Measurements from ENCODE around the gene CDT1.

The CDT1 gene

DNA sequence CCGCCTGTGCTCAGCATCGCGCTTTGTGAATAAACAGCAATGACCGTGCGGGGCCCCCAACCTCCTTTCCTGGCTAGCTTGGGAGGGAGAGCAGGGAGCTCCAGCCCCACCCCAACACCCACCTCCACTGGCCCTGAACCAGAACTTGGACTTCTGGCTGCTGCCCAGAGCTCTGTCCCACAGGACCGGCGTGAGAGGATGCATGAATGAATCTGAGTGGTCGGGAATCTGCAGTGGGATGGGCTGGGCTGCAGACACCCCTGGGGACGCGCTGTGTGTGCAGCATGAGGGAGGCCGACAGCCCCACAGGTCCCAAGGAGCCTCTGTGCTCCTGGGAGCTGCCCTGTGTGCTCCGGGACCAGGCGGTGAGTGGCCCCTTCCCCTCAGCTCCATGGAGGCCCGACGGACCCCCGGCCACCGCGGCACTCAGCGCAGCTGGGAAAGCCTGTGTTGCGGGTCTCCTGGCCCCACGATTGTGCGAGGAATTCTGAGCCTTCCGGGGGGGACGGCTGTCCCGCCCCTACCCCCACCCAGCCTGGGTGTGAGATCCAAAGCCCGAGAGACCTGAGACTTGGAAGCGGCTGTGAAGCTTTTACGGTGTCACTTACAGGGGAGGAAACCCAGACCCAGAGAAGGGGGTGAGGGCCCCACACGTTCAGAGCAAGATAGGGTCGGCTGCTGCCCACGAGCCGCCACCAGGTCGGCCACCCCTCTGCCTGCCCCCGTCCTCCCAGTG lies 24.0 kb upstream of the CDT1 start:
- Histone ChIP-seq H3K9ac (ENCODE audit: insufficient read length) (no peak overlapping the region), H3K36me3 (ENCODE audit: insufficient read depth, low read length) (no peaks in the 10 kb centered on the region), H3K9me3 (ENCODE audit: low read depth, low read length) (no peaks in the 10 kb centered on the region), H3K4me3 (peak overlapping the region; percentile 64; the same call in 1 of the 2 replicates), H3K27ac (peak overlapping the region; percentile 79; the same call in 1 of the 2 replicates)
- TF ChIP-seq EZH2 (IDR thresholded peaks at IDR 0.05) (no peak), FOXP2 (optimal IDR thresholded peaks at IDR 0.05; ENCODE audit: control extremely low read depth, extremely low read length, insufficient read depth) (no peak), POLR2AphosphoS5 (IDR thresholded peaks at IDR 0.05; ENCODE audit: borderline replicate concordance, low read depth, low read length) (no peak)
- no peak for DNase-seq (ENCODE audit: low read depth, low spot score)

DNA sequence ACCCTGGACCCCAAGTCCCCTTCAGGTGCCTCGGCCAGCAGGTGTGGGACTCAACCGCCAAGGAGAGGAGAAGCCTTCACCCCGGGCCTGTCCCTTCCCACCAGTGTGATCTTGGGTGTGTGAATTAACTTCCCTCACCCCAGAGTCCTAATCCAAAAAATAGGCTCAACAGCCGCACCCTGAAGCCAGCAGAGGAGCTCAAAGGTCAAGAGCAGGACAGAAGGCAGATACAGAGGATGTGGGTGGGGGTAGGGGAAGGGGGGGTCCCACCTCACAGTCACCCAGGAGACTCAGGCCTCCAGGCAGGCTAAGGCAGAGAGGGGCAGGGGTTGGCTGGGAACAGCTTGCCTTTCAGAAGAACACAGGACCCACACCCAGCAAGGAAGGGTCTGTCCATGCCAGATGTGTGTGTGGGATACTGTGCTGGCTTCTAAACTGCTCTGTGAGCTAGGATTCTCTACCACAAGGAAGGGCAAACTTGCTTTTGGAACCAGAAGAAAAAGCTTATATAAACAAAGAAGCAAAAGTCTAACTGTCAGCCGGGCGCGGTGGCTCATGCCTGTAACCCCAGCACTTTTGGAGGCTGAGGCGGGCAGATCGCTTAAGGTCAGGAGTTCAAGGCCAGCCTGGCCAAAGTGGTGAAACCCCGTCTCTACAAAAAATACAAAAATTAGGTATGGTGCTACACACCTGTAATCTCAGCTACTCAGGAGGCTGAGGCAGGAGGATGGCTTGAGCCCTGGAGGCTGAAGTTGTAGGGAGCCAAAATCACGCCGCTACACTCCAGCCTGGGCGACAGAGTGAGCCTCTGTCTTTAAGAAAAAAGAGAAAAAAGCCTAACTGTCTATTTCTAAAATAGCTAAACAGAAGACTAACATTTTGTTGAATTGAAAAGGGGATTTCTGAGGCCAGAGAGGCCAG lies 23.2 kb upstream of the CDT1 start:
- no peak for TF ChIP-seq POLR2AphosphoS5 (IDR thresholded peaks at IDR 0.05; ENCODE audit: borderline replicate concordance, low read depth, low read length)
- TF ChIP-seq EZH2 (IDR thresholded peaks at IDR 0.05), result no peak
- no peak for TF ChIP-seq FOXP2 (optimal IDR thresholded peaks at IDR 0.05; ENCODE audit: control extremely low read depth, extremely low read length, insufficient read depth)
- Histone ChIP-seq H3K9ac (ENCODE audit: insufficient read length) (peak overlapping the region; percentile 37), H3K4me3 (peak overlapping the region; percentile 64), H3K9me3 (ENCODE audit: low read depth, low read length) (no peaks in the 10 kb centered on the region), H3K36me3 (ENCODE audit: insufficient read depth, low read length) (no peaks in the 10 kb centered on the region), H3K27ac (peak overlapping the region; percentile 79; the same call in 1 of the 2 replicates)
- no peak for DNase-seq (ENCODE audit: low read depth, low spot score)

DNA sequence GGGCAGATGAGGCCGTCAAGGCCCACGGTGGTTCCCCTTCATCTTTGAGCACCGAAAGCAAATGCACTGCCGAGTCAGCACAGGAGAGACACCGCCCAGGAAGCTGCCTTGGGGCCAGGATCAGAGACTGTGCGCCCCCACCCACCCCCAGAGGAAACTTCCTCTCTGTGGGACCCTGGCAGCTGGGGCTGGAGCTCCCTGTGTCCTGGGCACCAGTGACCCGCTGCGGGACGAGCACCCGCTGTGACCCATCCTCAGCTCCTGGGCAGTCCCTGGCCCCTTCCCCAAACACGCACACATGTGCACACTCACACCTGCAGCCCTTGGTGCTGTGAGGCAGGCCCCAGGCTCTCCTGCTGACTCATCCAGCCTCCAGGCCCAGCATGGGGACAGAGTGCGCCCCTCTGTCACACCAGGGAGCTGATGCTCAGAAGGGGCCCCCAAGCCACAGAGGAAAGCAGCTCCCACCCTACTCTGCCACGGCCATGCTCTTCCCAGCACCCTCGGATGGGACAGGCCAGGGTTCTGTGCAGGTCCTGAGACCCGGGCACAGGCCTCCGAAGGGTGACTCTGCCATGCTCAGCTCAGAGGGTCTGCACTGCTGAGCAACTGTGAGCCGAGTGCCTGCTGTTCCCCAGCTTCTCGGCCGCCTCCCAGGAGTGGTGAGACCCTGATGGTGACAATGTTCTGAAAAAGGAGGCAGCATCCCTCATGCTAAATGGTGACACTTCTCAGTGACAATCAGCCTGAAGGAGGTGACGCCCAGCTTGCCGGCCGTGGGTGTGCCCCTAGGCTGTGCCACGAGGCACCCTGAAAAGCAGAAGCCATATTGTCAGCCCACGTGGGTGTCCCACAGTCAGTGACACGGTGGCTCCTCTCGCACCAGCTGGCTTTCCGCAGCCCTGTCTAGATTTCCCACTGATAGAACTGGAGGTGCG lies 22.2 kb upstream of the CDT1 start:
- Histone ChIP-seq H3K9me3 (ENCODE audit: low read depth, low read length) (no peaks in the 10 kb centered on the region), H3K27ac (peak overlapping the region; percentile 79; the same call in 1 of the 2 replicates), H3K36me3 (ENCODE audit: insufficient read depth, low read length) (no peaks in the 10 kb centered on the region), H3K9ac (ENCODE audit: insufficient read length) (peak overlapping the region; percentile 37), H3K4me3 (peak overlapping the region; percentile 64)
- no peak for TF ChIP-seq EZH2 (IDR thresholded peaks at IDR 0.05)
- peak; percentile 41; the same call in 1 of the 2 replicates for TF ChIP-seq POLR2AphosphoS5 (IDR thresholded peaks at IDR 0.05; ENCODE audit: borderline replicate concordance, low read depth, low read length)
- TF ChIP-seq FOXP2 (optimal IDR thresholded peaks at IDR 0.05; ENCODE audit: control extremely low read depth, extremely low read length, insufficient read depth), result no peak
- no peak for DNase-seq (ENCODE audit: low read depth, low spot score)

DNA sequence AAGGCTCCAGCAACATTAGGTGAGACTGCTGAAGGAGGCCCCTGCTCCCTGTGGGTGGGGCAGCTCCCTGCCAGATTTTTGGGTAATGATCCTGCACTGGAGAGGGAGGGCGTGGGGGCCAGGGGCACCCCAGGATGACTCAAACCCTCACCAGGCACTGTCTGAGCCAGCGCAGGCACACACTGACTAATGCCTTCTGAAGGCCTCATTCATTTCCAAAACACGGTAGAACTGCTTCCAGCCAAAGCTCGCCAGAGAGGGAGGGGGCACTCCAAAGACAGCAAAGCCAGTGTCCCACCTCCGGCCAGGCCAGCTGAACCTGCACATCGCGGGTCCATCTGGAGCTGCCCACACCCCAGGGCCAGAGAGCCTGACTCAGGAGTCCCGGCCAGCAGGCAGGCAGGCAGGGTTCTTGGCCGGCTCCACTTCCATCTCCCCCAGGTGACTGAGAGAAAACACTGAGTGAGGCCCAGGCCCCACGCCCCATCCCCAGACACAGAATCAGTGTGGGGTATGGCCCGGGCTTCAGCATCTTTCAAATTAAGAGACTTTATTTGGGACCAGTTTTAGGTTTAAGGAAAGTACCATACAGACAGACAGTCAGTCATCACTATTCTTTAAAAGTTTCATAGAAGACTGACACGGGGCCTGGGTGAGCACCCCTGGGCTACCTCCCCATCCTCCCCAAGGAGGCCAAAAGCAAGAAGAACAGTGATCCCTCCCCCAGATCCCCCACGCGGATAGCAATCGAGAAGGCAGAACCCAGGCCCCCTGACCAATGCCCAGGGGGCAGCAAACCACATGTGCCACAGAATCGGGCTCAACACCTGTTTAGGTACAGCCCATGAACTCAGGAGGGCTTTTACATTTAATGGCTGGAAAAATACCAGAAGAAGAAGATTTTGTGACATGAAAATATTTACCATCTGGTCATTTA lies 20.9 kb upstream of the CDT1 start:
- no peaks in the 10 kb centered on the region for H3K36me3 ChIP-seq (ENCODE audit: insufficient read depth, low read length)
- DNase-seq (ENCODE audit: low read depth, low spot score), result no peak
- TF ChIP-seq FOXP2 (optimal IDR thresholded peaks at IDR 0.05; ENCODE audit: control extremely low read depth, extremely low read length, insufficient read depth), result no peak
- no peak for TF ChIP-seq POLR2AphosphoS5 (IDR thresholded peaks at IDR 0.05; ENCODE audit: borderline replicate concordance, low read depth, low read length)
- TF ChIP-seq EZH2 (IDR thresholded peaks at IDR 0.05), result no peak
- H3K4me3 ChIP-seq, result peak overlapping the region; percentile 80
- peak overlapping the region; percentile 79 for H3K9ac ChIP-seq (ENCODE audit: insufficient read length)
- no peaks in the 10 kb centered on the region for H3K9me3 ChIP-seq (ENCODE audit: low read depth, low read length)
- H3K27ac ChIP-seq, result no peak overlapping the region

DNA sequence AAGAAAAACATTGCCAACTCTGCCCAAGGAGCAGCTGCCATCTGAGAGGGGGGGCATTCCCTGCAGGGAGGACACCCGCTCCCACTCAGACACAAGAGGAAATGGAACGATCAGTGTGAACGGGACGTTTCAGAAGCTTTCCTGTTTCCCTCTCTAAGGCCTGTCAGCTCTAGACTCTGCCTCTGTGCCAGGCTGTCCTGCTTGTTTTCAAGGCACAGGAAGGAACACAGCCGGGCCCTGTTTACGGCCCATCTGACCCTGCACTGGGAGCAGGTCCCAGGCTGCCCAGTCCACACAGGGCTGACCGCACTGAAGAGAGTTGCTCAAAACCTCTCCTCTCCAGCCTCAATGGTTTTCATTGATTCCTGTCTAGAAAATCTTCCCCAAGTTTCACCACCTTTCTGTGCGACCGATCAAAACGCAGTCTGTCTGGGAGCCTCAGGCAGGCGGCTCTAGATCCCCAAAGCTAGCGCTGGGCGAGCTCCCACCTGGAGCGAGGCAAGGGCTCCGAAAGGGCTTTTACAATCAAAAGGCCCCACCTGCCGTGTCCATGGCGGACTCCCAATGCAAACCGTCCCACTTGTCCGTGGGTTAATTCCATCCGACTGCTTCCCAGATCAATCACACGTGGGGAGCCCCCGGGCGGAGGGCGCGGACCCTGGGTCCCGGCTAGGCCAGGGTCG lies 20.1 kb upstream of the CDT1 start:
- peak overlapping the region; percentile 79 for H3K9ac ChIP-seq (ENCODE audit: insufficient read length)

DNA sequence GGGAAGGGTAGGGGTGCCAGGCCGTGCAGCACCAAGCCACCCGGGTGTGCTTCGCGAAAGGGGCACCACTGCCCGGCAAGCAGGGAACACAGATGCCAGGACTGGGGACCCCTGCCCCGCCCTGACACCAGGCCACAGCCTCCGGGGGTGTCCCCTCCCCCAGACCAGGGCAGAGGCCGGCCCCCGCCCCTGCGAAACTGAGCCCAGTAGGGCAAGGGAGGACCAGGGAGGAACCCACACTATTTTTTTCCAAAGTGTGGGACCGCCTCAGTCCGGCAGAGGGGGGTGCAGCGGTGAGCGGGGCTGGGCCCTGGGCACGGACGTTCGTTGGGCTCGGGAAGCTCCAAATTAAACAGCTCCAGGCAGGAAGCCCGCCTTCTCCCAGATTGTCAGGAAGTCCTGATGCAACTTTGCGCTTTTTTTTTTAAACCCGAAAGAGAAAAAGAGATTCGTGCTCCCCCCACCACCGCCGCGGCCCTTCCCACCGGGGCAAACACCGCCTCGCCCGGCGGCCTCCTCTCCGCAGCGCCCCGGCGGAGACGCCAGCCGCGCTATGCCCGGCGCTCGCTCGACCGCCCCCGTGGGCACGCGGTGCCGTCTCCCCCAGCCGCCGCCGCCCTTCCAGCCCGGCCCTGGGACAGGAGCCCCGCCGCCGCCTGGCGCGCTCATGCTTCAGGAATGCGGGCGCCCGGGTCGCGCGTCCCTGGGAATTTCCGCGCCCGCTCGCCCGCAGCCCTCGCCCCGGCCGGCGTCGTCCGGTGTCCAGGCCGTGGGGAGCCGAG lies 19.3 kb upstream of the CDT1 start:
- H3K27ac ChIP-seq, result peak overlapping the region; percentile 83
- no peaks in the 10 kb centered on the region for H3K9me3 ChIP-seq (ENCODE audit: low read depth, low read length)
- peak overlapping the region; percentile 80 for H3K4me3 ChIP-seq
- TF ChIP-seq POLR2AphosphoS5 (IDR thresholded peaks at IDR 0.05; ENCODE audit: borderline replicate concordance, low read depth, low read length) (no peak), FOXP2 (optimal IDR thresholded peaks at IDR 0.05; ENCODE audit: control extremely low read depth, extremely low read length, insufficient read depth) (no peak), EZH2 (IDR thresholded peaks at IDR 0.05) (no peak)
- H3K36me3 ChIP-seq (ENCODE audit: insufficient read depth, low read length), result no peaks in the 10 kb centered on the region
- DNase-seq (ENCODE audit: low read depth, low spot score), result no peak
- peak overlapping the region; percentile 79 for H3K9ac ChIP-seq (ENCODE audit: insufficient read length)

More for the DNA sequence above, 20.1 kb upstream of the CDT1 start:
- no peak for DNase-seq (ENCODE audit: low read depth, low spot score)
- Histone ChIP-seq H3K9me3 (ENCODE audit: low read depth, low read length) (no peaks in the 10 kb centered on the region), H3K4me3 (peak overlapping the region; percentile 80), H3K27ac (peak overlapping the region; percentile 83), H3K36me3 (ENCODE audit: insufficient read depth, low read length) (no peaks in the 10 kb centered on the region)
- TF ChIP-seq FOXP2 (optimal IDR thresholded peaks at IDR 0.05; ENCODE audit: control extremely low read depth, extremely low read length, insufficient read depth) (no peak), POLR2AphosphoS5 (IDR thresholded peaks at IDR 0.05; ENCODE audit: borderline replicate concordance, low read depth, low read length) (no peak), EZH2 (IDR thresholded peaks at IDR 0.05) (no peak)
